Neuronal stem cell (in vitro differentiated cells): ENCODE results near the gene POLK.
A peak's percentile ranks its signal among the peaks of the same experiment; 100 is the strongest.

Source experiments
- DNase-seq: peaks from one replicate; pipeline ENCODE4 v3.0.0-alpha.2; 2013; ENCODE audit warnings: low spot score
- H2AFZ ChIP-seq: one replicate; pipeline ENCODE4 v1.6.1; 2013; ENCODE audit warnings: mild to moderate bottlenecking, low read length, inconsistent platforms
- H2AK5ac ChIP-seq: 2 replicates; pipeline ENCODE4 v1.6.1; 2013; ENCODE audit warnings: low read depth, mild to moderate bottlenecking, inconsistent platforms, low read length, moderate library complexity, mixed read lengths
- H2BK120ac ChIP-seq: 2 replicates; pipeline ENCODE4 v1.6.1; 2013; ENCODE audit warnings: low read depth, mild to moderate bottlenecking, inconsistent platforms, low read length, moderate library complexity, mixed read lengths
- H2BK12ac ChIP-seq: one replicate; pipeline ENCODE4 v1.6.1; 2013; ENCODE audit warnings: low read length, inconsistent platforms
- H2BK15ac ChIP-seq: 2 replicates; pipeline ENCODE4 v1.6.1; 2013; ENCODE audit warnings: mild to moderate bottlenecking, low read length, inconsistent platforms, mixed read lengths
- H2BK5ac ChIP-seq: one replicate; pipeline ENCODE4 v1.6.1; 2013; ENCODE audit warnings: inconsistent platforms, mild to moderate bottlenecking, low read length, moderate library complexity
- H3K14ac ChIP-seq: one replicate; pipeline ENCODE4 v1.6.1; 2013; ENCODE audit warnings: low read length, inconsistent platforms
- H3K18ac ChIP-seq: 2 replicates; pipeline ENCODE4 v1.6.1; 2013; ENCODE audit warnings: low read length, inconsistent platforms
- H3K23ac ChIP-seq: 2 replicates; pipeline ENCODE4 v1.6.1; 2013; ENCODE audit warnings: low read depth, mild to moderate bottlenecking, mixed read lengths, low read length, inconsistent platforms; ENCODE audit not compliant: poor library complexity
- H3K27ac ChIP-seq: replicated peaks from 3 replicates; pipeline ENCODE4 v1.5.1; 2013; ENCODE audit warnings: low read length, inconsistent platforms
- H3K27me3 ChIP-seq, 3 experiments: 2 replicates each; pipeline ENCODE4 v1.6.1; 2013; ENCODE audit warnings: low read length in 3 of 3, mild to moderate bottlenecking in 2 of 3, inconsistent platforms in 1 of 3, low read depth in 1 of 3, mixed read lengths in 1 of 3, moderate library complexity in 1 of 3; ENCODE audit not compliant: control insufficient read depth in 3 of 3, insufficient read depth in 3 of 3
- H3K36me3 ChIP-seq, 2 donors: replicated peaks in 1 of 2; 2 replicates each; pipeline ENCODE4 v1.6.1; 2013; ENCODE audit warnings: low read length in 2 of 2; ENCODE audit not compliant: control insufficient read depth in 2 of 2, insufficient read depth in 2 of 2
- H3K4ac ChIP-seq: 2 replicates; pipeline ENCODE4 v1.6.1; 2013; ENCODE audit warnings: inconsistent platforms, mild to moderate bottlenecking, low read length, moderate library complexity
- H3K4me1 ChIP-seq, 2 donors: 1 replicate in 1 of 2; 2 replicates in 1 of 2; pipeline ENCODE4 v1.6.1; 2013; ENCODE audit warnings: low read length in 2 of 2, low read depth in 1 of 2; ENCODE audit not compliant: control insufficient read depth in 2 of 2, insufficient read depth in 1 of 2
- H3K4me2 ChIP-seq: one replicate; pipeline ENCODE4 v1.6.1; 2013; ENCODE audit warnings: mild to moderate bottlenecking, low read length, inconsistent platforms; ENCODE audit not compliant: insufficient read depth, poor library complexity, severe bottlenecking
- H3K4me3 ChIP-seq, 2 donors: 2 replicates each; pipeline ENCODE4 v1.5.1; 2013; ENCODE audit warnings: low read length in 2 of 2, mild to moderate bottlenecking in 2 of 2, inconsistent platforms in 1 of 2, moderate library complexity in 1 of 2
- H3K79me1 ChIP-seq: one replicate; pipeline ENCODE4 v1.6.1; 2013; ENCODE audit warnings: low read depth, mild to moderate bottlenecking, inconsistent platforms, low read length, moderate library complexity
- H3K9ac ChIP-seq: one replicate; pipeline ENCODE4 v1.6.1; 2013; ENCODE audit warnings: mild to moderate bottlenecking, low read depth, low read length, inconsistent platforms; ENCODE audit not compliant: poor library complexity
- H3K9me3 ChIP-seq, 2 donors: replicated peaks in 1 of 2; 2 replicates each; pipeline versions ENCODE3 to v1.6.1; 2013; ENCODE audit warnings: low read length in 2 of 2, mild to moderate bottlenecking in 2 of 2, inconsistent platforms in 1 of 2, low read depth in 1 of 2, mixed read lengths in 1 of 2, moderate library complexity in 1 of 2; ENCODE audit not compliant: control insufficient read depth in 2 of 2, insufficient read depth in 1 of 2
- H4K8ac ChIP-seq: one replicate; pipeline ENCODE4 v1.6.1; 2013; ENCODE audit warnings: low read depth, mild to moderate bottlenecking, inconsistent platforms, low read length, moderate library complexity
- H4K91ac ChIP-seq: one replicate; pipeline ENCODE4 v1.6.1; 2013; ENCODE audit warnings: low read length, low read depth, mild to moderate bottlenecking, inconsistent platforms; ENCODE audit not compliant: poor library complexity
- WGBS, 2 donors: extraction: QIAGEN DNeasy Blood & Tissue Kit; methylation state at CpG; one replicate each; pipeline ENCODE4 v1.1.7; 2013; ENCODE audit warnings: missing lambda C conversion rate in 2 of 2, mixed read lengths in 1 of 2; ENCODE audit not compliant: insufficient read length in 2 of 2, insufficient replicate concordance in 1 of 2; ENCODE audit errors: extremely low coverage in 2 of 2; 5-methylcytosine and 5-hydroxymethylcytosine counted together

POLK gene

DNA sequence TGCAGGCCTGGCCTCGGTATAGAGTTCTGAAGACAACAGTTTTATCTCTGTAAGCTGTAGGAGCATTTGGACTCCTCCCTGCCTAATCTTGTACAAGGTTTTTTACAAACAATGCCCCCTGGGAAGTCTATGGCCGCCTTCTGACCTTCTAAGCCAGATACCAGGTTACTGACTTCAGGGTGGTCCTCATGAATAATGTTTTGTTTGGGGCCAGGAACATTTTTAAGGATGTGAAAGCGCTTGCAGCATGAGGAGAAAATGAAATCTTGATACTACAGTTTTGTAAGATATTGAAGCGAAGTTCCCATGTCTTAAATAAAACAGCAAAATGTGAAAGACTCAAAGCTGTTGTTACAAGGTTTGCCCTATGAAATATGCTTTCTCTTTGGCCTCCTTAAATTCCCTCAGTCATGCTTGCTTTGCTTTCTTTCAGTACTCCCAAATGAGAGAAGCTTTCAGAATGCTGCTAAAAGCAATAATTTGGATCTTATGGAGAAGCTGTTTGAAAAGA, 104.7 kb downstream of the POLK start:
- H4K91ac ChIP-seq, result no peak overlapping the region
- no peak overlapping the region for H2BK15ac ChIP-seq
- no peak overlapping the region for H2BK120ac ChIP-seq
- no peaks in the 10 kb centered on the region for H3K9me3 ChIP-seq
- no peaks in the 10 kb centered on the region for H3K79me1 ChIP-seq
- no peak overlapping the region for H2AK5ac ChIP-seq
- H2BK5ac ChIP-seq, result no peak overlapping the region
- no peak overlapping the region for H3K23ac ChIP-seq
- WGBS, 2 donors, result no CpG with 5 or more reads among the region's 4 CpGs
- no peak overlapping the region for H3K9ac ChIP-seq
- no peaks in the 10 kb centered on the region for H3K36me3 ChIP-seq
- H3K27ac ChIP-seq, result no peak overlapping the region
- H2BK12ac ChIP-seq, result no peak overlapping the region
- H3K4me2 ChIP-seq, result no peak overlapping the region
- H3K18ac ChIP-seq, result no peak overlapping the region
- no peaks in the 10 kb centered on the region for H3K27me3 ChIP-seq
- H3K4me3 ChIP-seq, result no peak overlapping the region
- no peak overlapping the region for H4K8ac ChIP-seq
- H3K4ac ChIP-seq, result no peak overlapping the region
- DNase-seq, result no peak
- peaks cover 4 to 16% of the 10 kb centered on the region in 2 donors for H3K4me1 ChIP-seq
- H2AFZ ChIP-seq, result peak overlapping the region; percentile 23
- no peak overlapping the region for H3K14ac ChIP-seq

DNA sequence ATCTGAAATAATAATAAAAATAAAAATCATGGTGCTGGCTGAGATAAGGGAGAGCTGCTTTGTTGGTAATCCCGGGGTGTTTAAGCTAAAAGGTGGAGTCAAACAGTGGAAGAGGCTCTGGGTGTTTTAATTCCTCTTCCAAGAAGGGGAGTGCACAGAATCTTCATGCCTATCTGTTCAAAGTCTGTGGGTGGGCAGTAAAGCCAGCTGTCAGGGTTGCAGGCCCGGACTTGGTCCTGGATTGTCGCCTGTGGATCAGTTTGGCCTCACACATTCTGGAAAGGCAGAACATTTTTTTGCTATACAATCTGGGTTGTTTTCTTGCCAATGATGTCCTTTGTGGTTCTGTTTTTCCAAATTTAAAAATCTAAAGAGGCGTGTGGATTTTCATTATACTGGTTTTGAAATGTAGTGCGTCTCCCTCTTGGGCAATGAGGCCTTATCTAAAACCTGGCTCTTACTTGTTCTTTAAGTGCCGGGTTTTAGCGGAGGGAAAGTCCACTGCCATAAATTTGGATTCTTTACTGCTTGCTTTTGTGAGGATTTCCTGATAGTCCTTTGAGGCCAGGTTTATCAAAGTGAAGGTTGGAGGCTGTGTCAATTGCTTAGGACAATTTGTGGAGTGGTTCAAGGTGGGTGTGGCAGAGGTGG, 105.4 kb downstream of the POLK start:
- no peak overlapping the region for H3K9ac ChIP-seq
- DNase-seq, result no peak

DNA sequence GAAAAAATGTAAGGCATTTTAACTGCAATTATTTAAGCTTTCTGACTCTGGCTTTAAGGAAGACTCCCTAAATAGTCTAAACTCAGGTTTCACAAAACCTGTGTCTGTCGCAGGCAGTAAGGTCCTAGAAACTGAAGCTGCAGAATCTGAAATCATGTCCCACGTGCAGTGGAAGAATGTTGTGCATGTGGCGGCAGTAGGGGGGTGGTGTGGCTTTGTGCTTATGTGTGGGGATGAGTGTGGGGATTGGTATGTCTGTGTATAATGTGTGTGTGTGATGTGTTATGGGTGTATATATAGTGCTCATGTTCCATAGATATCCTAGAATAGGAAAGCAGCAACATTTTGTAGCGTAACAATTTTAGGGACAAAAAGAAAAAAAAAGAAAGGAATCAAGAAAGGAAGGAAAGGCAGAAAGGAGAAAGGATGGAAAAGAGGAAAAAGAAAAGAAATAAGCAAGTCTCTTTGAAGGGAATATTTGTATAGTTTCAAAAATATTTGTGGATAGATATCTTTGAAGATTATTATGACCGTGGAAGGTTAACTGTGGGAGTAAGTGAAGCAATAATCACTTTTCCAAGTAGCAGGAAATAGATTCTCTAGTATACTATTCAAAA, 106.2 kb downstream of the POLK start:
- no peak for DNase-seq
- Histone ChIP-seq H2BK5ac (no peak overlapping the region), H3K27me3 (no peaks in the 10 kb centered on the region), H3K4me3 (no peak overlapping the region), H2AFZ (peak overlapping the region; percentile 23), H2AK5ac (no peak overlapping the region), H3K4me1 (peaks cover 3 to 16% of the 10 kb centered on the region in 2 donors), H2BK15ac (no peak overlapping the region), H3K79me1 (no peaks in the 10 kb centered on the region), H4K8ac (no peak overlapping the region), H3K9me3 (no peaks in the 10 kb centered on the region), H3K4me2 (no peak overlapping the region), H3K14ac (no peak overlapping the region), H3K18ac (no peak overlapping the region), H2BK12ac (no peak overlapping the region), H3K4ac (no peak overlapping the region), H2BK120ac (no peak overlapping the region), H3K9ac (no peak overlapping the region), H3K27ac (no peak overlapping the region), H4K91ac (no peak overlapping the region), H3K23ac (no peak overlapping the region), H3K36me3 (no peaks in the 10 kb centered on the region)
- no CpG with 5 or more reads among the region's 5 CpGs for WGBS, 2 donors

More for the DNA sequence above, 105.4 kb downstream of the POLK start:
- H3K14ac ChIP-seq, result no peak overlapping the region
- peak overlapping the region; percentile 23 for H2AFZ ChIP-seq
- no peak overlapping the region for H2BK15ac ChIP-seq
- H3K79me1 ChIP-seq, result no peaks in the 10 kb centered on the region
- peaks cover 3 to 16% of the 10 kb centered on the region in 2 donors for H3K4me1 ChIP-seq
- H3K4me2 ChIP-seq, result no peak overlapping the region
- no peak overlapping the region for H3K4me3 ChIP-seq
- WGBS, 2 donors, result no CpG with 5 or more reads among the region's 7 CpGs
- H3K27ac ChIP-seq, result no peak overlapping the region
- H4K91ac ChIP-seq, result no peak overlapping the region
- no peak overlapping the region for H3K23ac ChIP-seq
- H2AK5ac ChIP-seq, result no peak overlapping the region
- H2BK12ac ChIP-seq, result no peak overlapping the region
- no peaks in the 10 kb centered on the region for H3K27me3 ChIP-seq
- H3K4ac ChIP-seq, result no peak overlapping the region
- no peaks in the 10 kb centered on the region for H3K9me3 ChIP-seq
- no peak overlapping the region for H2BK120ac ChIP-seq
- no peak overlapping the region for H2BK5ac ChIP-seq
- no peak overlapping the region for H4K8ac ChIP-seq
- H3K18ac ChIP-seq, result no peak overlapping the region
- H3K36me3 ChIP-seq, result no peaks in the 10 kb centered on the region

DNA sequence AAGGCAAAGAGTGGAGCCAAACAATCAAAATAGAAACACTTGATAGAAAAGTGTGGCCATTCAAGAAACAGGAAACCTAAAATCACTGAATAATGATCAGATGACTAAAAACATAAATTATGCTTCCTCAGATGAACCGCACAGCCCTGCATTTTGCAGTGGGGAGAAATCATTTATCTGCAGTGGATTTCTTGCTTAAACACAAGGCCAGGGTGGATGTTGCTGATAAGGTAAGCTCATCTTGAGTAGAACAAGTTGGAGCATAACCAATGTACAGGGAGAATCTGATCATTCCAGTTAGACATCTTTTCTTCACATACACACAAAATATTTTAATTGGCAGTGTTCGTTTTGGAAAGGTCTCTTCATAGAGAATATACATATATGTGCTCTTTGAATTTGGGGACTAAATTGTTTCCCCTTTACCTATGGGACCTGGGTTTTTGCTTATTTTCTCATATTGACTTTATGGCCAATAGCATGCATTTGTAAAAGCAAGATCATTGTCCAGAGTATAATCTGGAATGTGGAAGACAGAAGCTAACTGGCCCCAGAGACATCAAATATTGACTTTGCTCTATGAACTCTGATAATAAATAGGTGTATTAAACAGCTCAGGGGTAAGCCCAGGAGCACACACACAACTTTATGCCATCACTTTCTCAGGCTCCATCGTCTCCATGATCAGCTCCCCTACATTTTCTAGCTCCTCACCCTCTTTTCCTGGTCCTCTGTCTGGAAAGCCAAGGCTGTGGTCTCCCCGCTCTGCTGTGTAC, 108.7 kb downstream of the POLK start:
- H4K8ac ChIP-seq, result no peak overlapping the region
- no CpG with 5 or more reads among the region's 4 CpGs for WGBS, 2 donors
- no peak overlapping the region for H2AK5ac ChIP-seq
- H2BK5ac ChIP-seq, result no peak overlapping the region
- H3K36me3 ChIP-seq, result no peaks in the 10 kb centered on the region
- no peaks in the 10 kb centered on the region for H3K27me3 ChIP-seq
- H3K23ac ChIP-seq, result no peak overlapping the region
- no peak for DNase-seq
- no peak overlapping the region for H4K91ac ChIP-seq
- peaks cover 3 to 16% of the 10 kb centered on the region in 2 donors for H3K4me1 ChIP-seq
- H3K4me2 ChIP-seq, result no peak overlapping the region
- no peak overlapping the region for H3K4me3 ChIP-seq
- H2AFZ ChIP-seq, result no peak overlapping the region
- H2BK15ac ChIP-seq, result no peak overlapping the region
- H2BK120ac ChIP-seq, result no peak overlapping the region
- H2BK12ac ChIP-seq, result no peak overlapping the region
- no peak overlapping the region for H3K14ac ChIP-seq
- no peak overlapping the region for H3K9ac ChIP-seq
- H3K9me3 ChIP-seq, result no peaks in the 10 kb centered on the region
- no peak overlapping the region for H3K27ac ChIP-seq
- no peak overlapping the region for H3K18ac ChIP-seq
- no peak overlapping the region for H3K4ac ChIP-seq
- no peaks in the 10 kb centered on the region for H3K79me1 ChIP-seq
